NCI-H2081 (cell line): ENCODE measurements around the gene TACC2.

Experiments used
- DNase-seq, 2 experiments: peaks; one replicate each; lab custom pipeline; 2025; lab: John Stamatoyannopoulos, UW

TACC2 gene

GRCh38 chr10:122271076-122271475, 282.1 kb downstream of the TACC2 start, which contains the start of gene BTBD16:
BTBD16 (plus strand) TSS chr10:122271296; CDS start chr10:122275082, 3,786 bp downstream.
- DNase-seq = no peak

GRCh38 chr10:122273966-122274545, 285.1 kb downstream of the TACC2 start:
- no peak for DNase-seq

GRCh38 chr10:122276611-122277208, 287.7 kb downstream of the TACC2 start:
- no peak for DNase-seq

- DNase-seq = no peak
Measured at GRCh38 chr10:122277526-122278136, 288.7 kb downstream of the TACC2 start.

- DNase-seq = peak in 1 of 2 experiments; percentile 6
Measured at GRCh38 chr10:122279725-122280141, 290.8 kb downstream of the TACC2 start.

GRCh38 chr10:122280156-122280555, 291.2 kb downstream of the TACC2 start:
- no peak for DNase-seq

GRCh38 chr10:122281018-122281626, 292.2 kb downstream of the TACC2 start:
- DNase-seq = no peak

- no peak for DNase-seq
Measured at GRCh38 chr10:122281751-122282150, 292.8 kb downstream of the TACC2 start.

- no peak for DNase-seq
Measured at GRCh38 chr10:122282253-122282671, 293.3 kb downstream of the TACC2 start.

GRCh38 chr10:122282909-122283308, 293.9 kb downstream of the TACC2 start:
- DNase-seq = no peak

GRCh38 chr10:122285506-122286444, 296.8 kb downstream of the TACC2 start:
- no peak for DNase-seq

GRCh38 chr10:122286867-122287266, 297.9 kb downstream of the TACC2 start:
- no peak for DNase-seq

- DNase-seq = no peak
Measured at GRCh38 chr10:122287570-122287969, 298.6 kb downstream of the TACC2 start.

GRCh38 chr10:122288262-122288661, 299.3 kb downstream of the TACC2 start:
- no peak for DNase-seq

- no peak for DNase-seq
Measured at GRCh38 chr10:122288917-122289316, 300.0 kb downstream of the TACC2 start.

- no peak for DNase-seq
Measured at GRCh38 chr10:122290334-122290733, 301.4 kb downstream of the TACC2 start.

GRCh38 chr10:122290833-122291532, 302.0 kb downstream of the TACC2 start:
- no peak for DNase-seq

GRCh38 chr10:122291739-122292138, 302.8 kb downstream of the TACC2 start:
- DNase-seq = no peak

- no peak for DNase-seq
Measured at GRCh38 chr10:122292376-122292775, 303.4 kb downstream of the TACC2 start.

GRCh38 chr10:122293156-122293960, 304.4 kb downstream of the TACC2 start:
- no peak for DNase-seq
